ENCODE measurements around the gene KRT39.
A peak's percentile ranks its signal among the peaks of the same experiment; 100 is the strongest.

Gene KRT39

GRCh38 chr17:40980117-40980516 is 13.4 kb upstream of the KRT39 start:
- no peak for DNase-seq (ENCODE audit: low read depth)

GRCh38 chr17:40978575-40979151 is 11.9 kb upstream of the KRT39 start:
- DNase-seq (ENCODE audit: low read depth) = no peak

GRCh38 chr17:40975516-40975915 is 8.8 kb upstream of the KRT39 start:
- DNase-seq (ENCODE audit: low read depth) = no peak

- DNase-seq (ENCODE audit: low read depth) = no peak
Observed at GRCh38 chr17:40974366-40974765, 7.6 kb upstream of the KRT39 start.

- no peak for DNase-seq (ENCODE audit: low read depth)
Observed at GRCh38 chr17:40967582-40967981, 834 bp upstream of the KRT39 start.

- no peak for DNase-seq (ENCODE audit: low read depth)
Observed at GRCh38 chr17:40963838-40964237, 2.9 kb downstream of the KRT39 start.

- no peak for DNase-seq (ENCODE audit: low read depth)
Observed at GRCh38 chr17:40962059-40962561, 4.6 kb downstream of the KRT39 start.

GRCh38 chr17:40961591-40961990 is 5.2 kb downstream of the KRT39 start:
- DNase-seq (ENCODE audit: low read depth) = no peak

GRCh38 chr17:40960144-40960543 is 6.6 kb downstream of the KRT39 start:
- no peak for DNase-seq (ENCODE audit: low read depth)

- DNase-seq (ENCODE audit: low read depth) = no peak
Observed at GRCh38 chr17:40958086-40958953, 8.4 kb downstream of the KRT39 start.

- peak; percentile 96 for DNase-seq (ENCODE audit: low read depth)
Observed at GRCh38 chr17:40956401-40957254, 10.1 kb downstream of the KRT39 start.

GRCh38 chr17:40953881-40954280 is 12.9 kb downstream of the KRT39 start:
- peak; percentile 91 for DNase-seq (ENCODE audit: low read depth)

GRCh38 chr17:40952661-40953060 is 14.1 kb downstream of the KRT39 start:
- peak; percentile 53 for DNase-seq (ENCODE audit: low read depth)

GRCh38 chr17:40952154-40952553 is 14.6 kb downstream of the KRT39 start:
- no peak for DNase-seq (ENCODE audit: low read depth)

- DNase-seq (ENCODE audit: low read depth) = no peak
Observed at GRCh38 chr17:40951011-40951622, 15.6 kb downstream of the KRT39 start.

- DNase-seq (ENCODE audit: low read depth) = no peak
Observed at GRCh38 chr17:40950176-40950575, 16.6 kb downstream of the KRT39 start.

- no peak for DNase-seq (ENCODE audit: low read depth)
Observed at GRCh38 chr17:40949418-40949817, 17.3 kb downstream of the KRT39 start.

GRCh38 chr17:40947929-40948328 is 18.8 kb downstream of the KRT39 start:
- no peak for DNase-seq (ENCODE audit: low read depth)

GRCh38 chr17:40945414-40945813 is 21.3 kb downstream of the KRT39 start:
- no peak for DNase-seq (ENCODE audit: low read depth)

GRCh38 chr17:40944531-40944930 is 22.2 kb downstream of the KRT39 start:
- DNase-seq (ENCODE audit: low read depth) = no peak

GRCh38 chr17:40942553-40942952 is 24.2 kb downstream of the KRT39 start:
- DNase-seq (ENCODE audit: low read depth) = no peak

GRCh38 chr17:40940266-40940665 is 26.5 kb downstream of the KRT39 start:
- DNase-seq (ENCODE audit: low read depth) = no peak

Measured in HS-5 (cell line).